Non-pigmented ciliary epithelial cell (primary cell): Measurements from ENCODE around the gene SYMPK.
A peak's percentile ranks its signal among the peaks of the same experiment; 100 is the strongest.

ENCODE experiments used
- DNase-seq: peaks from one replicate; pipeline ENCODE4 v3.0.0-alpha.2; 2010; ENCODE audit warnings: low read depth

The SYMPK gene

DNA sequence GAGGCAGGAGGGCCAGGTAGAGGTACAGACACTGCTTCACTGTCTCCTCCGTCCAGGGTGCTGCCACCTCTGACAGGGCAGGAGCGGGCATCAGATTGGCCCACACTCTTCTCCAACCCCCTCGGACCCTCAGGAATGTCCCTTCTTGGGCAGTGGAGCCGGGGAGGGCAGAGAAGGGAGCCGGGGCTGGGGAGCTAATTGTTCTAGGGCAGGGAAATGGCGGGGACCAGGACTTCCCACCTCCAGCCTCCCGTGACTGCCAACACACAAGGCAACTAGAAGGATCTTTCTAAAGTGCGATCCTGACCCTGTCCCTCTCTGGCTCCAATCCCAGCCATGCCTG, 37.7 kb downstream of the SYMPK start:
- DNase-seq, result no peak

GRCh38 chr19:45824531-45825262, 38.2 kb downstream of the SYMPK start:
- DNase-seq, result no peak

- DNase-seq, result no peak
These were observed 38.9 kb downstream of the SYMPK start for GRCh38 chr19:45824041-45824471.

GRCh38 chr19:45823182-45823581, 39.8 kb downstream of the SYMPK start:
- DNase-seq, result no peak

DNA sequence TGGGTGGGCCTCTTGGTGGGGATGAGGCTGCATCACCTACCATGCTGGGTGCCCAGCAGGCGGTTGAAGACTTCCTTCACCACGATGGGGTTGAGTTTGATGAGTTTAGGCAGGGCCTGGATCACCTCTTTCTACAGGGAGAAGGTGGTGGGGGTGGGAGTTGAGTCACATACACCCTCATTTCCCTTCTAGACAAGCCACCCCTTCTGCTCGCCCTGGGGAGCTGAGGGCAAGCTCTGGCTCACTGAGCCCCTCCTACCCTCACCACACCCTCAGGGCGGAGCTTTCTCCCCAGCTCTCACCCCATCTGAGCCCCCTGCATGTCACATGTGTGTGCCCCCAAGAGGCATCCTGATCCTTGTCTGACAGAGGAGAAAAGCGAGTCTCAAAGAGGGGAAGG, 40.2 kb downstream of the SYMPK start:
- DNase-seq, result no peak

GRCh38 chr19:45821570-45821969, 41.4 kb downstream of the SYMPK start:
- DNase-seq, result no peak

GRCh38 chr19:45821103-45821521, 41.8 kb downstream of the SYMPK start:
- DNase-seq, result no peak

DNA sequence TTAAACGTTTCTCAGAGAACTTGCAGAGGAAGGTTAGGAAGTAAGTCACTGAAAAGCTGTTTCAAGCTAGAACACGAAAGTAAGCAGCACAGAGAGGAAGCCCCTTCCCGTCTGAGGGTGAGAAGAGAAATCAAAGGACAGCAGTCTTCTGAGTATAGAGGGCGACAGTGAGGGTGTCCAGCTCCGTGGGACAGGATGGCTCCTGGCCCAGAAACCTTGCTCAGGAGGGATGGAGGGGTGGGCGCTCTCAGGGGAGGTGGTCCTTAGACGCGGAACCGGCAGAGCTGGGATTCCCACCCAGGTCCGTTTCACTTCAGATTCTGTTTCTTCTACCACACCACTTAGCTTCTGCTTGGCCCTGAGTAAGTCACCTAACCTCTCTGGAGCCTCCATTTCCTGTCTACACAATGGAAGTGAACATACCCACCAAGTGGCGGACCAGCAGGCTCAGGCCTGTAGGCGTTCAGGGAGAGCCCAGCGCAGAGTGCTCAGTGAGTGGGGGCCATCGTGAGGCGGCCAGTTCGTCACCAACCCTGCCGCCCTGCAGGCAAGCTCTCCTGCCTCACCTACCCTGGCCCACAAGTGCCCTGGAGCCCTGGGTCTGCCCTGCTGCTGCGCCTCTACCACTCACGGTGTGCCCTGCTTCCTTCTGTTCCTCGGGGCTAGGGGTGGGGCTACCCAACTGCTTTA, 42.4 kb downstream of the SYMPK start:
- no peak for DNase-seq

DNA sequence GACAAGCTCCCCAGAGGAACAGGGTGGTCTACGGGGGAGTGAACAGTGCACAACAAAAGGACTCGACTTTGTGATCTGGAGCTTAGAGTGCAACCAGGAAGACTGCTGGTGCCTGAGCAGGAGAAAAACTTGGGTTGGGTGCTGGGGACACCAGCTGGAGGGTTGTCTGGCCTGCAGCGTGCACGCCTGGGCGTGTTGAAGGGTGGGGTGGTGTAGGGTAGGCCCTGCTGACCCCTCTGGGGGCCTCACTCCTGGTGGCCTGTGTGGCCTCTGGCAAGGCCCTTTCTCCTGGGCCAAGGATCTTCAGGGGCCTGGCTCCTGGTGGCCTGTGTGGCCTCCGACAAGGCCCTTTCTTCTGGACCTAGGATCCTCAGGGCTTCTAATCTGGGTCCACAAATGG, 43.2 kb downstream of the SYMPK start:
- no peak for DNase-seq

GRCh38 chr19:45817725-45818301, 45.1 kb downstream of the SYMPK start:
- no peak for DNase-seq

DNA sequence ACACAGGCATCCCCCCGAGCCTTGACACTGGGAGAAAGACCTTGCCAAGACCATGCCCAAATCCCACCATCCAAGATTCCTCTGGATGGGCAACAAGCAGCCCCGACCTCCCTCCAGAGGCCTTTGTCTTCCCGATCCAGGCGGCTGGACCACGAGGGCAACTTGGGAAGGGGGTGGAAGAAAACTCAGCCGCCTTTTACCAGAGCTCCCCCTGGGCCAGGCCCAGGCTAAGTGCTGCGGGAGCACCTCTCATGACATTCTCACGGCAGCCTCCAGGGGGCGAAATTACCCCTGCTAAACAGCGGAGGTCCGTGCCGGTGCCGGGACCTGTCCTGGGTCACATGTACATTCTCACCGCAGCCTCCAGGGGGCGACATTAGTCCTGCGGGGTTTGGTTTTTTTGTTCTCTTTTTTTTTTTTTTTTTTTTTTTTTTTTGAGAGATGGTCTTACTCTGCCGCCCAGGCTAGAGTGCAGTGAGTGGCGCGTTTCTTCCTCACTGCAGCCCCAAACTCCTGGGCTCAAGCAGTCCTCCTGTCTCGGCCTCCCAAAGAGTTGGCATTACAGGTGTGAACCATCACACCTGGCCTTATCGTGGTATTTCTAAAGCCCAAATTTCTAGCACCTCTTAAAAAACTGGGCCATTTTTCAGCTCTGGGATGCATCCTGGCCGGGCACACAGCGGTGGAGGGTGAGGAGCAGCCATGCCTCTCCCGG, 45.8 kb downstream of the SYMPK start:
- DNase-seq, result peak; percentile 70

DNA sequence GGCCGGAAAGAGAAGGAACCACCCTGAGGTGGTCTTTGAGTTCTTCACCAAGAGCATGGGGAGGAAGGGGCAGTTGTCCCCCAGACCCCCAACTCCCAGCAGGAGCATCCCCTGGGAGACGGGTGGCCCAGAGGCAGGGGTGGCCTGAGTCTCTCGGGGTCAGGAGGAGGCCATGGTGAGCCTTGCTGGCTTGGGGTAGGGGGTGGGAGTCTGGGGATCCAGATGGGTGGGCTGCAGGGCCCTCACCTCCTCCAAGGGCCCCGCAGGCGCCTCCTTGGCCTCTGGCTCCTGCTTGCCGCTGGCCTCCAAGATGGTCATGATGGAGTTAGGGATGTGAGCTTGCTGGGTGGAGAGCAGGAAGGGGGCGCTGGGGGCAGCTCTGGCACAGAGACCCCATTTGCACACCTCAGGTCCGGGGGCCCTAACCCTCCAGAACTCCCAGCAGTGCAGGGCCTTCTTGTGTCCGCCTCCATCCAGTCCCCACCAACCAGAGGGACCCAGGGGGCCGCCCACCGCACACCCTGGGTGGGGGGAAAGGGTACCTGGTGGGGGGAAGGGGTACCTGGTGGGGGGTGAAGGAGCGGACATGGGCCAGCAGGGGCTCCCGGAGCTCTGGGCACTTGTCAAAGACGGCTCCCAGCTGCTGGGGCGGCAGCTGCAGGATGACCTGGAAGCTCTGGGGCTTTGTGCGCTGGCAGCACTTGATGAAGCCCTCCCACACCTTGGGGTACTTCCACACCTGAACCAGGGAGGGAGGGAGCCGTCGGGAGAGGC, 46.5 kb downstream of the SYMPK start:
- no peak for DNase-seq

DNA sequence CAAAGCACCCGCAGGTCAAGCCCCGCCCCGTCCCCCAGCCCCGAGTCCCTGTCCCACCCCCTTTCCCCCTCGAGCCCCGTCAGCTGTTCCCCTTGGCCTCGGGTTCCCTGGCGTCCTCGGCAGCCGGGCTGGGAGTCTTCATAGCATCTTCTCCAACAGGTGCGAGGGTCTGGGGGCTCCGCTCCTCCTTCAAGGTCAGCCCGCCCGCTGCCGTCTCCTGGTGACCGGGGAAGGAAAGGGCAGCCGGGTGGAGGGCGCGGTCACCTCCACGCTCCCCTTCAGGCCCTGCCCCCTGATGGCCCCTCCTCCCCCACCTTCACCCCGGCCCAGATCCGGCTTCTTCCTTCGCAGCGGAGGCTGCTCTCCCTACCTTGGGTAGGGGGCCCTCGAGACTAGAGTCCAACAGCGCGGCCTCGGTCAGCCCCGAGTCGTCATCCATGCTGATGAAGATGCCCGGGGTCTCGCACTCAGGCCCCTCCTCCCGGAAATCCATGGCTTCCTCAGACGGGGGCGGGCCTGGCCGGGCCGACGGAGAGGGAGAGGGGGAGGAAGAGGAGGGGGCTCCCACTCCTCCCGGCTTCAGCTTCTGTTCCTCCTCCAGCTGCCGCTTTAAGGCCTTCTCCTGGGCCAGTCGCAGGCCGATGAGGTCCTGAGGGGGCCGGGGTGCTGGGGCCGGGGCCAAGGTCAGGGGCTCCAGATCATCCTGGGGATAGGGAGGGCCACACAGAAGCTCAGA, 47.3 kb downstream of the SYMPK start:
- no peak for DNase-seq

DNA sequence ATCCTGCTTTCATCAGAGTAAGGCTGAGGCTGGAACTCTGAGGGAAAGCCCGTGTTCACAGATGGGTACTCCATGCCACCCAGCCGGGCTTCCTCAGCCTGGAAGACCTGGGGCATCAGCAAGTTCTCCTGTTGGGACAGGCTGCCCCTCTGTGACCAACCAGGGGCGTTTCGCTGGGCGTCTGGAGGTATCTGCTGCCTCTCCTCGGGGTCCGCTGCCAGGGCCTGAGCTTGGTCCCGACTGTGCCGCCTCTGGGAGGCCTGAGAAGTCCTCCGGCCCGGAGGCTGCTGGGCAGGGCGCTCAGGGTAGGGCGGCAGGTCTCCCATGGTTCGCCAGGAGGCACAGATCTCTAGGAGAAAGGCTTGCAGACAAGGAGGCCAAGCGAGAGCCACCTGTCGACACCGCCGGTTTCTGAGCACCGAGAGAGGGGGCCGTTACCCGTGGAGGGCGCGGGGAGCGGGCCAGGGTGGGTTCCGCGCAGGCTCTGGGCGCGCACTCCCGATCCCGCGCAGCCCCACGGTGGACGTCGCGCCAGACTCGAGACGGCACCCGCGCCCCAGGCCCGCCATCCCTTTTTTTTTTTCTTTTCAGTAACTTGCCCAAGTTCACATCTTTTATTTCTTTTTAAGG, 48.0 kb downstream of the SYMPK start, which contains the start of gene RSPH6A:
Gene RSPH6A, minus strand, starts transcription at position 458 of the 630 bp plus-strand sequence. Its CDS starts 132 bp downstream, at position 326.
- no peak for DNase-seq

- DNase-seq, result no peak
These were observed 48.7 kb downstream of the SYMPK start for GRCh38 chr19:45814166-45814780.

DNA sequence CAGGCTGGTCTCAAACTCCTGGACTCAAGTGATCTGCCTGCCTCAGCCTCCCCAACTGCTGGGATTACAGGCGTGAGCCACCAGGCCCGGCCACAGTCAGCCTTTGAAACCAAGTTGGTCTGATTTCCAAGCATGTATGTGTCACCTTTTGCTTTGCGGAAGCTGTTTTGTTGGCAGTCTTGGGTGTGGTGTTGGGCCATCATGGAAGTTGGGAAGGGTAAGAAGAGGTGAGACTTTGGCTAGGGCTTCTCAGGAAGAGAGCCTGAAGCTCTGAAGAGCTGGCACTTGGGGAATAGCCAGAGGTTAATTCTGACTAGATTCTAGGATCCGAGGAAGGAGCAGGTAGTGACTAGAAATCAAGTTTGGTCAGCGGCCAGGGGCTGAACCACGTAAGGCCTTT, 50.6 kb downstream of the SYMPK start:
- DNase-seq, result no peak

DNA sequence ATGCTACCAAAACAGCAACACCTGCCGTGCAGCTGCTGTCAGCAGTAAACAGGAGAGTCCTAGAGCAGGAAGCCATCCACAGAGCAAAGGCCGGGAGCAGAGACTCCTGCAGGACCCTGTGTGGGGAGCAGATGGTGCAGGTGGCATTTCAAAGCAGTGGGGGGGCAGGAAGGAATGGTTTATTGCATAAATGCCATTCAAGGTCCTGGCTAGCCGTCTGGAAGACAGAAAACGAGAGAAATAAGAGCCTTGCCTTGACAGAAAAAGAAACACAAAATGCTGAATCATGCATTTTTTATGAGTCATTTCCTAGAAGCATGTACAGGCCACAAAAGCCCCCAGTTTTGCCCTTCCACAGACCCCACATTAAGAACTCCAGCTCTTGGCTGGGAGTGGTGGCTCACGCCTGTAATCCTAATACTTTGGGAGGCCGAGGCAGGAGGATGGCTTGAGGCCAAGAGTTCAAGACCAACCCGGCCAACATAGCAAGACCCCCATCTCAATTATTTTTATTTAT, 53.2 kb downstream of the SYMPK start:
- DNase-seq, result peak; percentile 44

DNA sequence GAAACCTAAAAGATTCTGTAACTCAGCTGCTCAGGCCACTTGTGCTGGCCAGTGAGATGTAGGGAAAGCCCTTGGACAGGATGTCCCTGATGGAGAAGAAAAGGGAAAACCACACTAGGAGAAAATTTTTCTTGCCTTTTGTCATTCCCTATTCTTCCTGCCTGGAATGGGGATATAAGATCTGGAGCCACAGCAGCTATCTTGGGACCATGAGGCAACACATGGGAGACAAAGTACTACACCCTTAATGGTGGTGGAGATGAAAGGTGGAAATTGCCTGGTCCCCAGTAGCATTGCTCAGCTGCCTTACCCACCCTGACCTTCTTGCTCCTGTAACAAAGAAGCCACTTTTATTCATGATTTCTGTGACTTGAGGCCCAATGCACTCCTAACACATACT, 57.2 kb downstream of the SYMPK start:
- no peak for DNase-seq

DNA sequence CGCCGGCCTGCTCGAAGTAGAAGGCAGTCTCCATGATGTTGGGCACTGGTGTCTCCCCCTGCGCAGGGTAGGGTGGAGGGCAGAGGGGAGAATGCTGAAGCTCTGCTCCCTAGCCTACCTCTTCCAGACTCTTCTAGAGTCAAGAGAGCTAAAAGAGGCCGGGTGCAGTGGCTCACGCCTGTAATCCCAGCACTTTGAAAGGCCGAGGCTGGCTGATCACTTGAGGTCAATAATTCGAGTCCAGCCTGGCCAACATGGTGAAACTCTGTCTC, 58.1 kb downstream of the SYMPK start:
- DNase-seq, result no peak
